ENCODE measurements around the gene SMTNL2. TPM values are rescaled to one million over a fixed set of nuclear protein-coding genes. Genes with fewer than 3 reads are reported as not detected.

The SMTNL2 gene
- total RNA-seq, 2 donors from 2014 or later = 0.51 to 0.79 TPM

DNA sequence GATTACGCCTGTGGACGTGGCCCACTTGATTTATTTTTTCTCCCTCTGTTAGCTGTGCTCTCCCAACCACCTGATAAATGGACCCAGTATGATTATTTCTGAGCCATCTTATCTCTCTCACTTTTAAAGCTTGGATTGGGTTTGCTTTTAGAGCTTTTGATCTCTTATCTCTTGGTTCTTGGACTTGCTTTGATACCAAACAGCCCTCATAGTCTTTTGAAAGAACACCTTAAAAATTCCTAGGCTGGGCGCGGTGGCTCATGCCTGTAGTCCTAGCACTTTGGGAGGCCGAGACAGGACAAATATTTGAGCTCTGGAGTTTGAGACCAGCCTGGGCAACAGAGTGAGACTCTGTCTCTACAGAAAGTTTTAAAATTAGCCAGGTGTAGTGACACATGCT, 25.8 kb downstream of the SMTNL2 start:
- Histone ChIP-seq H3K4me1 (ENCODE audit: control insufficient read depth, insufficient read depth, low read length) (no peaks in the 10 kb centered on the region), H3K27me3 (ENCODE audit: control insufficient read depth, insufficient read depth, low read length, poor library complexity, severe bottlenecking) (no peaks in the 10 kb centered on the region), H3K9ac (ENCODE audit: extremely low read depth, low read length, poor library complexity, severe bottlenecking) (no peak overlapping the region), H3K9me3 (ENCODE audit: control insufficient read depth, low read length) (no peaks in the 10 kb centered on the region), H3K4me3 (ENCODE audit: low read length) (no peak overlapping the region), H3K36me3 (ENCODE audit: control insufficient read depth, insufficient read depth, low read length) (no peaks in the 10 kb centered on the region), H3K27ac (ENCODE audit: low read depth, low read length) (no peak overlapping the region)
- TF ChIP-seq CTCF (conservative IDR thresholded peaks at IDR 0.05) = no peak
- 90 to 93% methylated on average over 5 of the region's 5 CpGs for WGBS, 2 experiments (ENCODE audit: insufficient coverage in 1 of 2, insufficient read length in 1 of 2)
- Mint-ChIP-seq H3K4me3 (no peak overlapping the region), H3K4me1 (peaks cover 27% of the 10 kb centered on the region), H3K9me3 (no peaks in the 10 kb centered on the region), H3K27me3 (ENCODE audit: insufficient read depth) (no peaks in the 10 kb centered on the region), H3K27ac (no peak overlapping the region), H3K36me3 (ENCODE audit: low read depth) (no peaks in the 10 kb centered on the region)
- no peak for DNase-seq

- H3K4me3 Mint-ChIP-seq = no peak overlapping the region
- Histone ChIP-seq H3K27me3 (ENCODE audit: control insufficient read depth, insufficient read depth, low read length, poor library complexity, severe bottlenecking) (no peaks in the 10 kb centered on the region), H3K4me3 (ENCODE audit: low read length) (no peak overlapping the region), H3K9ac (ENCODE audit: extremely low read depth, low read length, poor library complexity, severe bottlenecking) (no peak overlapping the region), H3K36me3 (ENCODE audit: control insufficient read depth, insufficient read depth, low read length) (no peaks in the 10 kb centered on the region), H3K27ac (ENCODE audit: low read depth, low read length) (no peak overlapping the region), H3K4me1 (ENCODE audit: control insufficient read depth, insufficient read depth, low read length) (no peaks in the 10 kb centered on the region), H3K9me3 (ENCODE audit: control insufficient read depth, low read length) (no peaks in the 10 kb centered on the region)
- H3K27me3 Mint-ChIP-seq (ENCODE audit: insufficient read depth) = no peaks in the 10 kb centered on the region
- no peaks in the 10 kb centered on the region for H3K9me3 Mint-ChIP-seq
- DNase-seq = no peak
- H3K36me3 Mint-ChIP-seq (ENCODE audit: low read depth) = no peaks in the 10 kb centered on the region
- peaks cover 27% of the 10 kb centered on the region for H3K4me1 Mint-ChIP-seq
- 84 to 90% methylated on average over 5 to 6 of the region's 6 CpGs for WGBS, 2 experiments (ENCODE audit: insufficient coverage in 1 of 2, insufficient read length in 1 of 2)
- H3K27ac Mint-ChIP-seq = no peak overlapping the region
- TF ChIP-seq CTCF (conservative IDR thresholded peaks at IDR 0.05) = no peak
Measured at GRCh38 chr17:4610656-4611055, 26.3 kb downstream of the SMTNL2 start.

GRCh38 chr17:4616476-4616875, 32.1 kb downstream of the SMTNL2 start:
- Mint-ChIP-seq H3K27ac (no peak overlapping the region), H3K36me3 (ENCODE audit: low read depth) (no peaks in the 10 kb centered on the region), H3K9me3 (no peaks in the 10 kb centered on the region), H3K4me1 (peaks cover 7% of the 10 kb centered on the region), H3K27me3 (ENCODE audit: insufficient read depth) (no peaks in the 10 kb centered on the region), H3K4me3 (no peak overlapping the region)
- no peak for TF ChIP-seq CTCF (conservative IDR thresholded peaks at IDR 0.05)
- 83 to 92% methylated on average over 5 to 9 of the region's 9 CpGs for WGBS, 2 experiments (ENCODE audit: insufficient coverage in 1 of 2, insufficient read length in 1 of 2)
- H3K36me3 ChIP-seq (ENCODE audit: control insufficient read depth, insufficient read depth, low read length) = no peaks in the 10 kb centered on the region
- no peaks in the 10 kb centered on the region for H3K4me1 ChIP-seq (ENCODE audit: control insufficient read depth, insufficient read depth, low read length)
- H3K27me3 ChIP-seq (ENCODE audit: control insufficient read depth, insufficient read depth, low read length, poor library complexity, severe bottlenecking) = no peaks in the 10 kb centered on the region
- DNase-seq = no peak
- H3K9ac ChIP-seq (ENCODE audit: extremely low read depth, low read length, poor library complexity, severe bottlenecking) = no peak overlapping the region
- no peak overlapping the region for H3K4me3 ChIP-seq (ENCODE audit: low read length)
- H3K27ac ChIP-seq (ENCODE audit: low read depth, low read length) = no peak overlapping the region
- H3K9me3 ChIP-seq (ENCODE audit: control insufficient read depth, low read length) = no peaks in the 10 kb centered on the region
